ENCODE results near the gene CEP89. TPM values are rescaled to one million over a fixed set of nuclear protein-coding genes. Genes with fewer than 3 reads are reported as not detected.
"Not testable (repeated sequence)": the region's sequence is repeated elsewhere in the genome, so short reads cannot be mapped to it uniquely, and the experiment has no call there.

Gene CEP89
- 10 to 100 TPM; 12.6 to 19.0 (median 16.1) TPM for total RNA-seq
- long read RNA-seq, donor 1, full-length matches to known transcripts, result 12 of 17 reads
- long read RNA-seq, donor 1, partial matches to known transcripts, result 0 of 17 reads
- long read RNA-seq, donor 1, other reads (novel, unspliced or antisense), result 5 of 17 reads
- long read RNA-seq, donor 2, partial matches to known transcripts, result 2 of 4 reads
- long read RNA-seq, donor 2, other reads (novel, unspliced or antisense), result 1 of 4 reads

DNA sequence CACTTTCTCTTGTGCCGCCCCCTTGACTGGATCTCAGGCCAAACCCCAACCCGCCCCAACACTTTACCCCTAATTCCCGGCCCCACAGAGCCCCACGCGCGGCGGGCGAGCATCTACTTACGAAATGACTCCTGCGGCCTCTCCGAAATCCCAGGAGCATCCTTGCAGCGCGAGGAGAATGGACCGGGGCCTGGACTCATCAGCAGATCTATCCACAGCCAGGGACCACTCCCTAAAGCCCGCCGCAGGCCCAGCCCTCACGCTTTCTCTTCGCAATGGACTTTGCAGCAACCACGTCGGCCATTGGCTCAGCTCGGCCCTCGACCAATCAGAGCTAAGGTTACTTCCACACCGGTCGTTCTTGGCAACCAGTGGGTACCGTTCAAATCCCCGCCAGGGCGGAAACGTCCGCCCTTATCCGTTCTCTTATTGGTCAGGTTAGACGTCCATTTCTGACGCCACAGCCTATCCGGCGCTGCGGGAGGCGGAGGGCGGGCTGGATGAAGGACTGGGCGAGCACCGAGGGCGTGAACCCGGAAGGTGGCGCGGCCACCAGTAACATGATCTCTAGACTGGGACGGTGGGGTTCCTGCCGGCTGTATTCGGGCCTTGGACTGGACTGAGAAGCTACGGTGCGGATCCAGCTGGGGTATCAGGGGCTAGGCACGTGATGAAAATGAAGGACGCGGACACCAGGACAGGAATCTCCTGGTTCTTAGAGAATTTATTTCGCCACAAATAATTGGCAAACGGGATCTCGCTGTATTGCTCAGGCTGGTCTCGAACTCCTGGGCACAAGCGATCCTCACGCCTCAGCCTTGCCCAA is at the start of gene CEP89, which contains the start of gene FAAP24:
CEP89 (minus strand) TSS at position 244 of the 826 bp plus-strand sequence; CDS start at position 160, 84 bp downstream.
FAAP24 (plus strand) TSS at position 528 of the 826 bp plus-strand sequence. CDS start 955 bp downstream, outside the sequence.
- Histone ChIP-seq H3K36me3 (ENCODE audit: low read depth) (peaks cover 3% of the 10 kb centered on the region), H3K9me3 (no peaks in the 10 kb centered on the region), H3K4me1 (ENCODE audit: low read depth) (peaks cover 21% of the 10 kb centered on the region), H3K4me3 (peak within 1 kb of the TSS; percentile 56)
- TF ChIP-seq, protein P1, sequence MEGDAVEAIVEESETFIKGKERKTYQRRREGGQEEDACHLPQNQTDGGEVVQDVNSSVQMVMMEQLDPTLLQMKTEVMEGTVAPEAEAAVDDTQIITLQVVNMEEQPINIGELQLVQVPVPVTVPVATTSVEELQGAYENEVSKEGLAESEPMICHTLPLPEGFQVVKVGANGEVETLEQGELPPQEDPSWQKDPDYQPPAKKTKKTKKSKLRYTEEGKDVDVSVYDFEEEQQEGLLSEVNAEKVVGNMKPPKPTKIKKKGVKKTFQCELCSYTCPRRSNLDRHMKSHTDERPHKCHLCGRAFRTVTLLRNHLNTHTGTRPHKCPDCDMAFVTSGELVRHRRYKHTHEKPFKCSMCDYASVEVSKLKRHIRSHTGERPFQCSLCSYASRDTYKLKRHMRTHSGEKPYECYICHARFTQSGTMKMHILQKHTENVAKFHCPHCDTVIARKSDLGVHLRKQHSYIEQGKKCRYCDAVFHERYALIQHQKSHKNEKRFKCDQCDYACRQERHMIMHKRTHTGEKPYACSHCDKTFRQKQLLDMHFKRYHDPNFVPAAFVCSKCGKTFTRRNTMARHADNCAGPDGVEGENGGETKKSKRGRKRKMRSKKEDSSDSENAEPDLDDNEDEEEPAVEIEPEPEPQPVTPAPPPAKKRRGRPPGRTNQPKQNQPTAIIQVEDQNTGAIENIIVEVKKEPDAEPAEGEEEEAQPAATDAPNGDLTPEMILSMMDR (IDR thresholded peaks at IDR 0.05), result peak; percentile 17
- ATAC-seq, result peak; percentile 97
- peak; percentile 98 to 99 (median 99) for DNase-seq
- intact Hi-C loops (cut with DNase I, micrococcal nuclease), result loop anchor here in 1 of 2 donors (10.0 kb wide), 1 partner anchor 113 kb away; the partner anchor contains the start of gene GPATCH1

- H3K36me3 ChIP-seq (ENCODE audit: low read depth); intact Hi-C loops (cut with DNase I, micrococcal nuclease); ATAC-seq; H3K9me3 ChIP-seq; H3K4me3 ChIP-seq; DNase-seq; H3K4me1 ChIP-seq (ENCODE audit: low read depth): not testable (repeated sequence)
Measured at GRCh38 chr19:33010891-33011290, 39.1 kb upstream of the CEP89 start.

- H3K4me1 ChIP-seq (ENCODE audit: low read depth), result no peaks in the 10 kb centered on the region
- H3K9me3 ChIP-seq, result no peaks in the 10 kb centered on the region
- TF ChIP-seq, protein P1 (IDR thresholded peaks at IDR 0.05), result no peak
- ATAC-seq (no peak), DNase-seq (no peak)
- intact Hi-C loops (cut with DNase I, micrococcal nuclease), result no loop called here
- H3K4me3 ChIP-seq, result no peak overlapping the region
- H3K36me3 ChIP-seq (ENCODE audit: low read depth), result no peaks in the 10 kb centered on the region
Measured at GRCh38 chr19:33008738-33009137, 37.0 kb upstream of the CEP89 start.

- peak; percentile 39 for ATAC-seq
- no peak for DNase-seq
- no peaks in the 10 kb centered on the region for H3K4me1 ChIP-seq (ENCODE audit: low read depth)
- intact Hi-C loops (cut with DNase I, micrococcal nuclease), result no loop called here
- TF ChIP-seq, protein P1 (IDR thresholded peaks at IDR 0.05), result no peak
- H3K36me3 ChIP-seq (ENCODE audit: low read depth), result no peaks in the 10 kb centered on the region
- no peaks in the 10 kb centered on the region for H3K9me3 ChIP-seq
- H3K4me3 ChIP-seq, result no peak overlapping the region
Measured at GRCh38 chr19:33005440-33005839, 33.7 kb upstream of the CEP89 start.

DNA sequence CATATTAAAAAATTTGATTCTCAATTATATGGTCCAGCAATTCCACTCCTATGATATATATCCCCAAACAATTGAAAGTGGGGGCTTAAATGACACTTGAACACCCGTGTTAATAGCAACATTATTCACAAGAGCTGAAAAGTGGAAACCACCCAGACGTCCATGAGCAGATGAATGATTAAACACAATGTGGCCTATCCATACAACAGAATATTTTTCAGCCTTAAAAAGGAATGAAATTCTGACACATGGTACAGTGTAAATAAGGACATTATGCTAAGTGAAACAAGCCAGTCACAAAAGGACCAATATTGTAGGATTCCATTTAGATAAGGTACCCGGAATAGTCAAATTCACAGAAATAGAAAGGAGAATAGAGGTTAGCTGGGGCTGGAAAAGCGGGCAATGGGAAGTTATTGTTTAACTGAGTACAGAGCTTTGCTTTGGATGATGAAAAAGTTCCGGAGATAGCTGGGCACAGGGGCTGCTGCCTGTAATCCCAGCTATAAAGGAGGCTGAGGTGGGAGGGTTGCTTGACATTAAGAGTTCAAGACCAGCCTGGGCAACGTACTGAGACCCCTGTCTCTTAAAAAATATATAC is 31.8 kb upstream of the CEP89 start:
- H3K36me3 ChIP-seq (ENCODE audit: low read depth); ATAC-seq; H3K4me1 ChIP-seq (ENCODE audit: low read depth); H3K9me3 ChIP-seq; H3K4me3 ChIP-seq; DNase-seq; intact Hi-C loops (cut with DNase I, micrococcal nuclease): not testable (repeated sequence)

GRCh38 chr19:33002126-33002865 is 30.5 kb upstream of the CEP89 start:
- H3K36me3 ChIP-seq (ENCODE audit: low read depth); ATAC-seq; H3K4me3 ChIP-seq; H3K4me1 ChIP-seq (ENCODE audit: low read depth); intact Hi-C loops (cut with DNase I, micrococcal nuclease); DNase-seq; H3K9me3 ChIP-seq: not testable (repeated sequence)
